H1 (cell line): Measurements from ENCODE around the gene DHRS4L2. TPM values are rescaled to one million over a fixed set of nuclear protein-coding genes. Genes with fewer than 3 reads are reported as not detected.
"Not testable (repeated sequence)": the region's sequence is repeated elsewhere in the genome, so short reads cannot be mapped to it uniquely, and the experiment has no call there.

ENCODE experiments used
- CTCF ChIA-PET: fragments of 300-600 bp; sonication (Branson Sonifier 250); formaldehyde crosslinking; loops from one replicate; lab custom pipeline; 2021; ENCODE audit not compliant: partially characterized antibody; lab: Charles Lee
- POLR2A ChIA-PET: fragments of 300-600 bp; sonication (Branson Sonifier 250); formaldehyde crosslinking; loops from one replicate; lab custom pipeline; 2021; ENCODE audit warnings: inconsistent platforms; ENCODE audit not compliant: partially characterized antibody; lab: Charles Lee
- DNase-seq, 2 experiments: peaks; one replicate each; pipeline versions ENCODE4 v3.0.0 to v3.0.0-alpha.2; 2010 to 2022; ENCODE audit warnings: low spot score in 2 of 2, low read depth in 1 of 2, mixed read lengths in 1 of 2
- FAIRE-seq: peaks from 2 replicates; lab custom pipeline; 2011; peaks lifted over from hg19 to GRCh38; lab: Jason Lieb, UNC
- H2AFZ ChIP-seq: 2 replicates; pipeline ENCODE4 v1.8.1; 2012; ENCODE audit warnings: low read length, inconsistent platforms
- H2AK5ac ChIP-seq: 2 replicates; pipeline ENCODE4 v1.6.1; 2013; ENCODE audit warnings: low read depth, low read length
- H2BK120ac ChIP-seq: replicated peaks from 2 replicates; pipeline ENCODE3; 2013; ENCODE audit warnings: low read depth, low read length, inconsistent platforms
- H2BK12ac ChIP-seq: 2 replicates; pipeline ENCODE4 v1.6.1; 2013; ENCODE audit warnings: low read depth, low read length
- H2BK15ac ChIP-seq: 2 replicates; pipeline ENCODE4 v1.6.1; 2013; ENCODE audit warnings: low read length
- H2BK20ac ChIP-seq: 2 replicates; pipeline ENCODE4 v1.6.1; 2013; ENCODE audit warnings: low read length
- H2BK5ac ChIP-seq: 2 replicates; pipeline ENCODE4 v1.6.1; 2013; ENCODE audit warnings: low read depth, low read length
- H3K14ac ChIP-seq: 2 replicates; pipeline ENCODE4 v1.6.1; 2013; ENCODE audit warnings: inconsistent platforms; ENCODE audit not compliant: insufficient read length
- H3K18ac ChIP-seq: 2 replicates; pipeline ENCODE4 v1.6.1; 2013; ENCODE audit warnings: low read length; ENCODE audit errors: extremely low read depth
- H3K23ac ChIP-seq: 2 replicates; pipeline ENCODE4 v1.6.1; 2013; ENCODE audit warnings: inconsistent platforms; ENCODE audit not compliant: insufficient read length
- H3K23me2 ChIP-seq: 2 replicates; pipeline ENCODE4 v1.6.1; 2013; ENCODE audit warnings: low read depth, low read length
- H3K27ac ChIP-seq: 2 replicates; pipeline ENCODE4 v1.6.1; 2011; ENCODE audit warnings: low read depth, low read length, inconsistent platforms
- H3K27me3 ChIP-seq, 4 experiments: replicated peaks in 1 of 4; 1 replicate in 1 of 4; 2 replicates in 3 of 4; pipeline versions ENCODE4 v1.6.1 to v1.8.1; 2011 to 2013; ENCODE audit warnings: low read length in 3 of 4, mild to moderate bottlenecking in 3 of 4, inconsistent platforms in 2 of 4, mixed read lengths in 2 of 4, moderate library complexity in 1 of 4; ENCODE audit not compliant: control insufficient read depth in 3 of 4, insufficient read depth in 3 of 4; ENCODE audit errors: extremely low read depth in 1 of 4
- H3K36me3 ChIP-seq, 4 experiments: 2 replicates each; pipeline versions ENCODE4 v1.6.1 to v1.8.1; 2011 to 2013; ENCODE audit warnings: mild to moderate bottlenecking in 4 of 4, low read length in 3 of 4, moderate library complexity in 2 of 4, control low read depth in 1 of 4, inconsistent platforms in 1 of 4; ENCODE audit not compliant: insufficient read depth in 4 of 4, control insufficient read depth in 2 of 4
- H3K4ac ChIP-seq: replicated peaks from 2 replicates; pipeline ENCODE3; 2013; ENCODE audit warnings: low read length, low read depth, mixed read lengths, inconsistent platforms; ENCODE audit not compliant: insufficient read length
- H3K4me1 ChIP-seq, 4 experiments: replicated peaks in 1 of 4; 1 replicate in 1 of 4; 2 replicates in 3 of 4; pipeline versions ENCODE4 v1.6.1 to v1.8.1; 2011 to 2013; ENCODE audit warnings: low read length in 3 of 4, inconsistent platforms in 2 of 4, mixed read lengths in 1 of 4; ENCODE audit not compliant: insufficient read depth in 4 of 4, control insufficient read depth in 3 of 4
- H3K4me2 ChIP-seq, 2 experiments: 2 replicates each; pipeline versions ENCODE4 v1.6.1 to v1.8.1; 2011 to 2013; ENCODE audit warnings: low read depth in 2 of 2, low read length in 2 of 2, control low read depth in 1 of 2, inconsistent platforms in 1 of 2, mild to moderate bottlenecking in 1 of 2; ENCODE audit not compliant: insufficient read depth in 1 of 2
- H3K4me3 ChIP-seq, 4 experiments: fragments of 200-600, 300-600 bp in 1 of 4; sonication (generic), shearing (Covaris generic), sonication (Bioruptor Twin) in 1 of 4; 2 replicates each; pipeline versions ENCODE4 v1.5.1 to v1.8.1; 2011 to 2016; ENCODE audit warnings: low read length in 4 of 4, low read depth in 3 of 4, control low read depth in 2 of 4, inconsistent platforms in 2 of 4, mild to moderate bottlenecking in 2 of 4, mixed read lengths in 1 of 4, moderate library complexity in 1 of 4; ENCODE audit not compliant: insufficient read depth in 2 of 4; ENCODE audit errors: extremely low read depth in 1 of 4
- H3K56ac ChIP-seq: replicated peaks from 2 replicates; pipeline ENCODE3; 2013; ENCODE audit warnings: low read depth, mild to moderate bottlenecking, mixed read lengths, low read length, inconsistent platforms; ENCODE audit not compliant: insufficient read length
- H3K79me1 ChIP-seq: 2 replicates; pipeline ENCODE4 v1.6.1; 2013; ENCODE audit warnings: low read depth, low read length, control low read depth
- H3K79me2 ChIP-seq, 2 experiments: 2 replicates each; pipeline versions ENCODE4 v1.6.1 to v1.8.1; 2012 to 2013; ENCODE audit warnings: low read length in 2 of 2, mild to moderate bottlenecking in 2 of 2, inconsistent platforms in 1 of 2; ENCODE audit not compliant: insufficient read depth in 2 of 2, control insufficient read depth in 1 of 2
- H3K9ac ChIP-seq, 4 experiments: replicated peaks in 1 of 4; 1 replicate in 1 of 4; 2 replicates in 3 of 4; pipeline versions ENCODE4 v1.6.1 to v1.8.1; 2011 to 2013; ENCODE audit warnings: low read depth in 3 of 4, low read length in 3 of 4, control low read depth in 2 of 4, mild to moderate bottlenecking in 2 of 4, moderate library complexity in 2 of 4, inconsistent platforms in 1 of 4; ENCODE audit errors: extremely low read depth in 1 of 4
- H3K9me3 ChIP-seq, 2 experiments: 2 replicates each; pipeline versions ENCODE4 v1.6.1 to v1.8.1; 2012 to 2013; ENCODE audit warnings: mild to moderate bottlenecking in 2 of 2, moderate library complexity in 2 of 2, control low read depth in 1 of 2, inconsistent platforms in 1 of 2, low read depth in 1 of 2, low read length in 1 of 2, mixed read lengths in 1 of 2; ENCODE audit not compliant: insufficient read depth in 2 of 2
- H4K20me1 ChIP-seq, 2 experiments: replicated peaks in 1 of 2; 2 replicates each; pipeline versions ENCODE3 to v1.8.1; 2011 to 2013; ENCODE audit warnings: inconsistent platforms in 2 of 2, low read length in 2 of 2, mild to moderate bottlenecking in 1 of 2; ENCODE audit not compliant: insufficient read depth in 2 of 2, control insufficient read depth in 1 of 2
- H4K5ac ChIP-seq: 2 replicates; pipeline ENCODE4 v1.6.1; 2013; ENCODE audit warnings: low read length, low read depth, mixed read lengths, inconsistent platforms; ENCODE audit not compliant: insufficient read length
- H4K8ac ChIP-seq: 2 replicates; pipeline ENCODE4 v1.8.0; 2013; ENCODE audit warnings: mild to moderate bottlenecking, moderate library complexity, low read length, inconsistent platforms; ENCODE audit not compliant: insufficient read depth; ENCODE audit errors: extremely low read depth
- H4K91ac ChIP-seq: replicated peaks from 2 replicates; pipeline ENCODE3; 2013; ENCODE audit warnings: low read length, mixed read lengths, inconsistent platforms; ENCODE audit not compliant: insufficient read length
- WGBS, 2 experiments: shearing (Covaris generic) in 1 of 2; methylation state at CpG; one replicate each; pipeline versions ENCODE4 v1.1.6 to v1.1.7; 2013 to 2015; ENCODE audit warnings: low lambda C conversion rate in 2 of 2, mixed read lengths in 2 of 2, inconsistent platforms in 1 of 2, low coverage in 1 of 2, missing lambda C conversion rate in 1 of 2; ENCODE audit not compliant: insufficient replicate concordance in 2 of 2, insufficient coverage in 1 of 2, insufficient read length in 1 of 2; ENCODE audit errors: extremely low coverage in 1 of 2, missing lambda C conversion rate in 1 of 2; 5-methylcytosine and 5-hydroxymethylcytosine counted together
- polyA plus RNA-seq, 7 experiments: library from polyadenylated mRNA; depleted of rRNA in 3 of 7; stranded (reverse) in 5 of 7; unstranded in 2 of 7; fragments of >200 nt in 5 of 7; fragments of 200-250 nt in 2 of 7; gene quantifications; 1 replicate in 5 of 7; 2 replicates in 1 of 7; 4 replicates in 1 of 7; pipeline versions ENCODE4 v1.2.1 to v1.2.3, GENCODE V29; 2011 to 2013; ENCODE audit warnings: missing spikeins in 2 of 7, mixed read lengths in 2 of 7
- total RNA-seq: library from RNA; stranded (reverse); fragmentation: NEBNext Ultra II Directional; extraction: Animal tissue kit (Norgen Biotek cat#: 25700); gene quantifications from 2 replicates; pipeline ENCODE4 v1.2.1, GENCODE V29; 2021

The DHRS4L2 gene
- total and polyA plus RNA-seq, 2 of the 8 experiments (the other 6 are each of a cell fraction or from before 2014, with no cell fraction given), result 12.3 to 15.4 TPM

GRCh38 chr14:24029687-24030086, 41.0 kb downstream of the DHRS4L2 start:
- H2BK120ac ChIP-seq, H4K20me1 ChIP-seq, DNase-seq, H3K56ac ChIP-seq, H3K9ac ChIP-seq, H2BK5ac ChIP-seq, H3K4me3 ChIP-seq, H2BK15ac ChIP-seq, H3K79me2 ChIP-seq, H4K91ac ChIP-seq, H4K8ac ChIP-seq, H3K18ac ChIP-seq, H2BK12ac ChIP-seq, H3K14ac ChIP-seq, H2AK5ac ChIP-seq, FAIRE-seq, H3K27me3 ChIP-seq, H3K9me3 ChIP-seq, H3K4me1 ChIP-seq, H3K4ac ChIP-seq, H3K23me2 ChIP-seq, H3K4me2 ChIP-seq, CTCF ChIA-PET, H3K79me1 ChIP-seq, H3K23ac ChIP-seq, H4K5ac ChIP-seq, H3K36me3 ChIP-seq, POLR2A ChIA-PET, H2AFZ ChIP-seq, H3K27ac ChIP-seq, H2BK20ac ChIP-seq: not testable (repeated sequence)
- 90% methylated on average over 2 of the region's 3 CpGs; no CpG with 5 or more reads in 1 of the 2 experiments for WGBS, 2 experiments

- H3K36me3 ChIP-seq, H3K9me3 ChIP-seq, H4K91ac ChIP-seq, H3K14ac ChIP-seq, H3K23ac ChIP-seq, H3K23me2 ChIP-seq, H2BK20ac ChIP-seq, H2BK15ac ChIP-seq, H2BK120ac ChIP-seq, POLR2A ChIA-PET, H4K20me1 ChIP-seq, H2AFZ ChIP-seq, DNase-seq, H3K27ac ChIP-seq, H2AK5ac ChIP-seq, H3K4me2 ChIP-seq, H2BK5ac ChIP-seq, H3K18ac ChIP-seq, H4K8ac ChIP-seq, FAIRE-seq, H3K27me3 ChIP-seq, H3K4me1 ChIP-seq, H3K79me2 ChIP-seq, CTCF ChIA-PET, H4K5ac ChIP-seq, H3K4me3 ChIP-seq, H3K9ac ChIP-seq, H3K4ac ChIP-seq, H3K56ac ChIP-seq, H2BK12ac ChIP-seq, H3K79me1 ChIP-seq: not testable (repeated sequence)
- WGBS, 2 experiments, result 90% methylated on average over 2 of the region's 2 CpGs; no CpG with 5 or more reads in 1 of the 2 experiments
Measured at GRCh38 chr14:24031331-24031730, 42.6 kb downstream of the DHRS4L2 start.
